DOHH2 (cell line): ENCODE measurements around the gene ZNF385C.

Source experiments
- H3F3A ChIP-seq: fragments of 200-600 bp; sonication (generic), shearing (Covaris generic); 2 replicates; pipeline ENCODE4 v1.6.0; 2016; ENCODE audit warnings: antibody characterized with exemption, mild to moderate bottlenecking; ENCODE audit not compliant: control insufficient read depth, insufficient read depth
- H3K27ac ChIP-seq: fragments of 200-600 bp; sonication (generic); 2 replicates; pipeline ENCODE4 v1.5.1; 2014; ENCODE audit warnings: low read depth, mild to moderate bottlenecking, low read length, moderate library complexity
- H3K27me3 ChIP-seq: fragments of 200-600 bp; sonication (generic); 2 replicates; pipeline ENCODE4 v1.6.1; 2014; ENCODE audit warnings: mild to moderate bottlenecking, low read length, mixed read lengths; ENCODE audit not compliant: control insufficient read depth
- H3K36me3 ChIP-seq: fragments of 200-600 bp; sonication (generic); 2 replicates; pipeline ENCODE4 v1.6.1; 2014; ENCODE audit warnings: mild to moderate bottlenecking, low read length, moderate library complexity, mixed read lengths; ENCODE audit not compliant: control insufficient read depth
- H3K4me1 ChIP-seq: fragments of 200-600 bp; sonication (generic); 2 replicates; pipeline ENCODE4 v1.6.1; 2014; ENCODE audit warnings: mild to moderate bottlenecking, low read length, mixed read lengths; ENCODE audit not compliant: control insufficient read depth
- H3K4me2 ChIP-seq: fragments of 200-600 bp; sonication (generic); 2 replicates; pipeline ENCODE4 v1.6.0; 2014; ENCODE audit warnings: mild to moderate bottlenecking, low read length, moderate library complexity
- H3K4me3 ChIP-seq: fragments of 200-600 bp; sonication (generic); 2 replicates; pipeline ENCODE4 v1.5.1; 2014; ENCODE audit warnings: mild to moderate bottlenecking, low read length, mixed read lengths
- H3K79me2 ChIP-seq: fragments of 200-600 bp; sonication (generic); 2 replicates; pipeline ENCODE4 v1.6.1; 2014; ENCODE audit warnings: mild to moderate bottlenecking, low read length, mixed read lengths; ENCODE audit not compliant: control insufficient read depth
- H3K9me2 ChIP-seq: fragments of 200-600 bp; sonication (generic); replicated peaks from 2 replicates; pipeline ENCODE4 v1.6.1; 2014; ENCODE audit warnings: mild to moderate bottlenecking, low read length, mixed read lengths; ENCODE audit not compliant: control insufficient read depth
- H3K9me3 ChIP-seq: fragments of 200-600 bp; sonication (generic); 2 replicates; pipeline ENCODE4 v1.6.1; 2014; ENCODE audit warnings: antibody characterized with exemption, low read length, mixed read lengths; ENCODE audit not compliant: control insufficient read depth, insufficient read depth
- H4K20me1 ChIP-seq: fragments of 200-600 bp; sonication (generic); 2 replicates; pipeline ENCODE4 v1.6.0; 2014; ENCODE audit warnings: low read depth, mild to moderate bottlenecking, antibody characterized with exemption, low read length, moderate library complexity; ENCODE audit not compliant: control insufficient read depth, insufficient read depth
- CTCF ChIP-seq: fragments of 200-600 bp; sonication (generic); IDR thresholded peaks from one replicate; pipeline ENCODE4 v1.5.1; 2014; ENCODE audit warnings: antibody characterized with exemption, mild to moderate bottlenecking, low read depth, low read length; ENCODE audit not compliant: poor library complexity, severe bottlenecking
- EZH2phosphoT487 ChIP-seq: fragments of 200-600 bp; sonication (generic); IDR thresholded peaks from 2 replicates; pipeline ENCODE4 v1.6.1; 2017; ENCODE audit warnings: borderline replicate concordance, mild to moderate bottlenecking, antibody characterized with exemption, low read length, moderate library complexity, mixed read lengths

The ZNF385C gene

DNA sequence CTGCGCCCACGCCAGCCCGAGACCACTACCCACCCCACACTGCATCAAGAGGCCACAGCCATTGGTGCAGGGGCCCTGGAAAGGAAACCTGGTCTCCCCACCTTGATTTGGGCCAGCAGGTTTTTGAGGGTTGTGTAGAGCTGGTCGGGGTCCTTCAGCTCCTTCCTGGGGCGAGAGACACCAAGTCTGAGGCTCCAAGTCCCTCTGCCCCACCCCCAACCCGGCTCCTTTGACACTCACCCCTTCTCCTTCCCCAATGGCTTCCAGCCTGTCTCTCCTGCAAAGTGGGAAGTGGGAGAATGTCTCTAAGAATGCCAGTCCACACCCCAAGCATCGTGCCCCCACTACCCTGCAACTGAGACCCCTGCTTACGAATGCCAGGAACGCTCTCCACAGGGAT is 15.8 kb upstream of the ZNF385C start:
- H3F3A ChIP-seq, result peaks cover 5% of the 10 kb centered on the region; the same call in 1 of the 2 replicates
- no peaks in the 10 kb centered on the region for H4K20me1 ChIP-seq
- H3K9me3 ChIP-seq, result no peaks in the 10 kb centered on the region
- peaks cover 42% of the 10 kb centered on the region for H3K4me1 ChIP-seq
- H3K4me3 ChIP-seq, result no peak overlapping the region
- TF ChIP-seq EZH2phosphoT487 (no peak), CTCF (no peak)
- no peak overlapping the region for H3K4me2 ChIP-seq
- H3K27ac ChIP-seq, result no peak overlapping the region
- H3K27me3 ChIP-seq, result no peaks in the 10 kb centered on the region
- no peaks in the 10 kb centered on the region for H3K9me2 ChIP-seq
- peaks cover 55% of the 10 kb centered on the region for H3K36me3 ChIP-seq
- H3K79me2 ChIP-seq, result no peaks in the 10 kb centered on the region

DNA sequence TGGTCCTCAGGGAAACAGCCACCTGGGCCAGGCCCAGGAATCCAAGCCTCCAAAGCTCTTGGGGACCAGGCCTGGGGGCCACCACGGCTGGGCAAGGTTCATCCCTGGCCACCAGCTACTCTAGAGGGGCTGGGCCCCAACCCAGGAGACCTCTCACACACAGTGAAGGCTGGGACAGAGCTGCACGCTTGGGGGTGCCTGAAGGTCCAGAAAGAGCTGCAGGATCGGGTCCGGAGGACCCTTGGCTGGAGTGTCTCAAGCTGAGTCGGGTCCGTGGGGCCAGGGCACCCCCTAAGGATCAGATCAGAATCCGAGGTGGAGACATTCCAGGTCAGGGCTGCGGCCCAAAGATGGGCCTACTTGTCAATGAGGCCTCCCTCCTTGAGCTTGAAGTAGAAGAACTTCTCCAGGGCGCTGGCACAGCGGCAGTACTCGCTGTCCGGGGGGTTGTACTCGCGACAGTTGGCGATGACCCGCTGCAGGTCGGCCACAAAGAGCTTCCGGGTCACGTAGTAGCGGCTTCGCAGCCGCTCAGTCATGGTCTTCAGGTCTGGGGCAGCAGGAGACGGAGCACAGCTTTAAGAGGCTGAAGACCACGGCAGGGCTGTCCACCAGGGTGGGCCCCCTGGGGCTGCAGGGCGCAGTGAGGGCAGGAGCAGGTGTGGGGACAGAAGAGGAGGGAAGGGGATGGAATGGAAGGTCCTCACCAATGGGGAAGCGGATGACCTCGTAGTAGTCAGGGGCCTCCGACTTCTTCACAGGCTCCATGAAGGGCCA is 15.2 kb upstream of the ZNF385C start:
- Histone ChIP-seq H3K27me3 (no peaks in the 10 kb centered on the region), H3K27ac (peak overlapping the region; percentile 68), H4K20me1 (no peaks in the 10 kb centered on the region), H3F3A (peaks cover 5% of the 10 kb centered on the region; the same call in 1 of the 2 replicates), H3K36me3 (peaks cover 48% of the 10 kb centered on the region), H3K9me3 (no peaks in the 10 kb centered on the region), H3K4me3 (peak overlapping the region; percentile 69), H3K79me2 (no peaks in the 10 kb centered on the region), H3K4me1 (peaks cover 37% of the 10 kb centered on the region), H3K9me2 (no peaks in the 10 kb centered on the region), H3K4me2 (peak overlapping the region; percentile 93)
- TF ChIP-seq CTCF (no peak), EZH2phosphoT487 (no peak)

GRCh38 chr17:42112552-42113176 is 14.4 kb upstream of the ZNF385C start, which contains the start of gene DHX58:
Gene DHX58, minus strand, starts transcription at chr17:42112714. Its CDS starts 822 bp downstream, at chr17:42111892.
- Histone ChIP-seq H3K36me3 (peaks cover 41% of the 10 kb centered on the region), H3K4me2 (peak within 1 kb of the TSS; percentile 93), H3K4me3 (peak within 1 kb of the TSS; percentile 69), H3K9me3 (no peaks in the 10 kb centered on the region), H3K27me3 (no peaks in the 10 kb centered on the region), H3K27ac (peak within 1 kb of the TSS; percentile 68), H3F3A (peaks cover 5% of the 10 kb centered on the region; the same call in 1 of the 2 replicates), H4K20me1 (no peaks in the 10 kb centered on the region), H3K79me2 (no peaks in the 10 kb centered on the region), H3K4me1 (peaks cover 44% of the 10 kb centered on the region), H3K9me2 (no peaks in the 10 kb centered on the region)
- TF ChIP-seq CTCF, result no peak
